Activated CD4-positive, alpha-beta T cell treated with anti-CD3 and anti-CD28 coated beads, Interleukin-2, amount 50 U/mL, for 4 hours (primary cell): Measurements from ENCODE around the gene NFATC4.
"Not testable (repeated sequence)": the region's sequence is repeated elsewhere in the genome, so short reads cannot be mapped to it uniquely, and the experiment has no call there.

ENCODE experiments used
- DNase-seq, 2 experiments: peaks; one replicate each; pipeline ENCODE4 v3.0.0-alpha.2; 2020

The NFATC4 gene

GRCh38 chr14:24367514-24368211 lies at the start of gene NFATC4:
TSS of gene NFATC4 (plus strand) at chr14:24368184. CDS start at chr14:24368341, 157 bp downstream.
- DNase-seq, result no peak

DNA sequence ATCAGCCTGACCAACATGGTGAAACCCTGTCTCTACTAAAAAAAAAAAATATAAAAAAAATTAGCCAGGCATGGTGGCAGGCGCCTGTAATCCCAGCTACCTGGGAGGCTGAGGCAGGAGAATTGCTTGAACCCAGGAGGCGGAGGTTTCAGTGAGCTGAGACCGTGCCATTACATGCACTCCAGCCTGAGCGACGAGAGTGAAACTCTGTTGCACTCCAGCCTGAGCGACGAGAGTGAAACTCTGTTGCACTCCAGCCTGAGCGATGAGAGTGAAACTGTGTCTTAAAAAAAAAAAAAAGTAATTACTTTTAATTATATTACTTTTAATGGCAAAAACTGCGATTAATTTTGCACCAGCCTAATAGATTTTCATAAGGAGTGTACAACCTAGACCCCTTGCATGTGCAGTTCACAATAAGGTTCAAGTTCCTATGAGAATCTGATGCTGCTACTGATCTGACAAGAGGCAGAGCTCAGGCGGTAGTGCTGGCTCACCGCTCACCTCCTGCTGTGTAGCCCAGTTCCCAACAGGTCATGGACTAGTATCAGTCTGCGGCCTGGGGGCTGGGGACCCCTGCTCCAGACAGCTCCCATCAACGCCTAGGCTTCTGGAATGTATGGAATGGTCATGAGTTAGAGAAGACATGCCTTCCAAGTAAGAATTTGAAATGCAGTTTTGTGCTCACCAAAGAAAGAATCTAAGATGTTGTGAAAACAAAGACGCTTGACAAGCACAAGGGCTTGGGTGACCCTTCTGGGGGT lies 46.6 kb upstream of the NFATC4 start:
- DNase-seq, result no peak

GRCh38 chr14:24322672-24323071 lies 45.3 kb upstream of the NFATC4 start:
- no peak for DNase-seq

DNA sequence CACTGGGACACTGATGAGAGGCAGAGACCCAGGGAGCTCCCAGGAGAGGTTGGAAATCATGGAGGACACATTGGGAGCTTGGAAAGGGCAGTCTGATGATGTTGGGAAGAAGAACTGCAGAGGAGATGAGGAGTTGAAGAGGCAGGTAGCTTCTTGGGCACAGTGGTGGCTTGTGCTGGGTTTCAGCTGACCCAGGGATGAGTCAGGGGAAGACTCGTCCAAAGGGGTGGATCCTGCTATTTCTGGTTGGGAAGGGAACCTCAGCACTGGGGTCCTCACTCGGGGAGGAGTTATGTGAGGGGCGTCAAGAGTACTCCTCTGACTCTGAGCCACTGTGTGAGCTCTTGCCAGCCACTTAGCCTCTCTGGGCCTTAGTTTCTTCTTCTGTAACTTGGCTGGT lies 44.6 kb upstream of the NFATC4 start:
- no peak for DNase-seq

DNA sequence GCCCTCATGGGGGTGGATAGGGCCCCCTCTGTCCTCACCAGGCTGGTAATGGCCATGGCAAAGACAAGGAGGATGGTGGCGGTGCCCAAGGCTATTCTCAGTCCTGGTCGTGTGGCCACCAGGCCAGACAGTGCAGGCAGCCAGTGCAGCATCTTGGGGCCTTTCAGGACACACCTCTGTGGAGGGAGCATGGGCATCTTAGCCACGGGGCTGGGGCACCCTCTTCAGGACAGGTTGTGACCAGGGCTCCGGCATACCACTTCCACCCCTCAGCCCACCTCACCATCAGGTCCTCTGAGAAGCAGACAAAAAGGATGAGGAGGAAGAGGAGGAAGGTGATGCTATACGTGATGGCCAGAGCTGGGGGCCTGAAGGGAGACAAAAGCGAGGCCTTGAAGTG lies 44.0 kb upstream of the NFATC4 start:
- no peak for DNase-seq

GRCh38 chr14:24325041-24325530 lies 42.9 kb upstream of the NFATC4 start:
- DNase-seq, result no peak

DNA sequence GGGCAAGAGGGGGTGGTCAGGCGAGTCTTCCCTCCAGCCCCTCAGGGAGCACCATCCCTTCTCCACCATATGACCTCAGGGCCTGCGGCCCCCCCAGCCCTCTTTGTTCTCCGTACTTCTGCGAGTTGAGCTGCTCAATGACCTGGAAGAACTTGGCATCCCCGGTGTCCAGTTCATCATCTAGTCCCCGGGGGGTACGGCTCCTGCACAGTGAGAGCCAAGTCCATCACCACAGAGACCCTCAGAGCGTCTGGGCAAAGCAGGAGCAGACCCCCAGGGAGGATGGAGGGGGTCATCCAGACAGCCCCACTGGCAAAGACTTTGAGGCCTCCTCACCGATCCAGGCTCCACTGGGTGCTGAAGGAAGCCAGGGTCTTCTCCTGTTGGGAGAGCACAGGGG lies 42.0 kb upstream of the NFATC4 start:
- no peak for DNase-seq

DNA sequence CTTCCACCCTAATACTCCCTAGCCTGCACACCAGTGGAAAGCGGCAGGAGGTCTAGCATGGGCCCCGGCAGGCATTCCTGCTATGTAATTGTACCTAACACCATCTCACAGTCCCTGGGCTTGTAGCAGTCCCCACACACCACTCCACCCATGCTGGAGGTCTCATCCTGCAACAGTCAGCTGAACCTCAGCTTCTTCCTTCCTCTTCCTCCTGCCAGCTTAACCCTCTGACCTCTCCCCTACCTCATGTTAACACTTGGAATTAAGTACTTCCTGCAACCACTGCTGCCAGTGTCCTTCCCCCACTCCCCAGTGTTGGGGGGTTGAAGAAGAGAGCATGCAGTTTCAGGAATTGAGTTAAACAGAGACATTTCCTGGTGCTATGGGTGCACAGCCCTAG lies 40.7 kb upstream of the NFATC4 start:
- DNase-seq, result no peak

DNA sequence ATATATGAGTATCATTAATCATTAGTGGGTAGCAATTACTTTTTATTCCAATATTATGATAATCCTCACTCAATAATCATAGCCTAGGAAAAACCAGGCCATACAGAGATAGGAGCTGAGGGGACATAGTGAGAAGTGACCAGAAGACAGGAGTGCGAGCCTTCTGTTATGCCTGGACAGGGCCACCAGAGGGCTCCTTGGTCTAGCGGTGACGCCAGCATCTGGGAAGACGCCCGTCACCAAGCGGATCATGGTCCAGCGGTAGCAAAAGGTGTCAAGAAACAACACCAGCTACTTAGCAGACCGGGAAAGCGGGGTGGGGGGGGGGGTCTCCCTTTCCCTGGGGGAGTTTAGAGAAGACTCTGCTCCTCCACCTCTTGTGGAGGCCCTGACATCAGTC lies 40.1 kb upstream of the NFATC4 start:
- DNase-seq, result not testable (repeated sequence)

DNA sequence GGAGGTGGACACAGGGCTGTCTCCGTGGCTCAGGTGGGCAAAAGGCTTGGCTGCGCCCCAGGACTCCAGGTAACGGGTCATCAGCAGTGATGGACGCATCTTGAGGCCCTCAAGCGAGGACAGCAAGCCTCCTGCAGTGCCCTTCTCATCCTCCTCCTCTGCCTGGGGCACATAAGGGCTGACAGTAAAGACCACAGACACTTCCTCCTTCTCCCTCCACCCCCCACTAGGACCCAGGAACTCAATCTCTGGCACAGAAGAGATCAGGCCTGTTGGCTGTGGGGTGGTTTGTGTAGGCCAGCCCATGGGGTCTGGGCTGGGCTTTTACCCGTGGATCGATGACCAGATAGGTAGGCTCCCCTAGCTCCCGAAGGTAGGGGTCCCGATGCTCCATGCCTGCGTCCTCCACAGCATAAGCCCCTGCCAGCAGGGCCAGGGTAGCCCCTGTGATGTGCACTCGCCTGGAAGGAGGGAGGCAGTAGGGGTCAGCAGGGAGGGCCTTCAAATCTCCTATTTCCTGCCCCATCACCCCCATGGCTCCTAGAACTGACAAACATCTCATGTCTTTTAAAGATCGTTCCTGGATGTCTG lies 38.8 kb upstream of the NFATC4 start:
- no peak for DNase-seq

GRCh38 chr14:24329736-24330135 lies 38.2 kb upstream of the NFATC4 start:
- DNase-seq, result peak in 1 of 2 experiments; percentile 27

- no peak for DNase-seq
These were observed 36.9 kb upstream of the NFATC4 start for GRCh38 chr14:24330973-24331674.

DNA sequence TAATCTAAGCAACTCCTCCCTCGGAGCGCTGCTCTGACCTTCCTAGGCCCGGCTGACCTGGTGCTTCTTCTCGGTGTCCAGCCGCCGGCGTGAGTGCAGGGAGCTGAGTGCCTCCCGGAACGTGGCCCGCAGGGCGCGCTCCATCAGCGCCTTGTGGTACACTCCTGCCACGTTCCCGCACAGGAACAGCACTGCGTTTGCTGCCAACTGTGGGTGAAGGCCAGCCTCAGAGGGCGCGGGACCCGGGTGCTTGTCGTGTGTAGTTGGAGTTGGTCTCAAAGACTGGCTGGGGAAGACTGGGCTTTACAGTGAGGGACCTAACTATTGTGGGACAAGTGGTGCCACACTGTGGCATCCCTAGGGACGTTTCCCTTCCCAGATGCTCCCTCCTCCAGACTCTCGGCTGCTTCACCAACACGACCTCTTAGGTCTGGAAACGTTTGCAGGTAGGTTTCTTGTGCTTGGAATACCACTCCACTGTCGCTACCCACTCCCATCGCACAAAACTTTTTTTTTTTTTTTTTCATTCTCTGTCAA lies 36.2 kb upstream of the NFATC4 start:
- no peak for DNase-seq

DNA sequence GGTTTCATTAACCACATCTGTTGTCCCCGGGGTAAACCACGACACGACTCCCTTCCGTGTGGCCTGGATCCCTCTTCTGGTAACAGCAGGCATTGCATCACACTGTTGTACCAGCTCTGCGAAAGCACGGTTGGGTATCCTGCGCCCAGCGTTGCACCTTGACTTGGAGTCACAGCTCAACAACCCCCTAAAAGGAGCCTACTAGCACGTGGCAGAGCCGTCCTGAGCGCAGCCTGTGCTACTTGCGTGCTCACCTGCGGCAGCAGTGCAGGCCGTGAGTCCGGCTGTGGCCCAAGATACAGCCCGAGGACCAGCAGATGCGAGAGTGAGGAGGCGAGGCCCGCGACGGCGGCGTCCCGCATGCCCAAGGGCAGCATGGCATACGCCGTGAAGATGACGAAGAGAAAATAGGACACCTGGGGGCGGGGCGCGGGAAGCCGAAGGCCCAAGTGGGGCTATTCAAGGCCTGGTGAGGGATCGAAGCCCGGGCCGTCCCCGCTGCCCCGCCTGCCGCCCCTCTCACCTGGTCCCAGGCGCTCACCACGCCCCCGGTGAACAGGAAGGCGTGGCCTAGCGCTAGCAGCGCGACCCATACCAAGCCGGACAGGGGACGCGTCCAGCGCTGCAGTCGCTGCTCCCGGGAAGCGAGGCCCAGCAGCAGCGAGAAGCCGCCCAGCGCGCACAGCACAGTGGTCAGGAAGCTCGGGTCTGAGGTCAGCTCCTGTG lies 35.6 kb upstream of the NFATC4 start:
- peak; percentile 85 for DNase-seq

GRCh38 chr14:24334431-24335291 lies 33.3 kb upstream of the NFATC4 start, which contains the start of gene ADCY4:
TSS of gene ADCY4 (minus strand) at chr14:24335071. CDS start at chr14:24334652, 419 bp downstream.
- DNase-seq, result no peak

DNA sequence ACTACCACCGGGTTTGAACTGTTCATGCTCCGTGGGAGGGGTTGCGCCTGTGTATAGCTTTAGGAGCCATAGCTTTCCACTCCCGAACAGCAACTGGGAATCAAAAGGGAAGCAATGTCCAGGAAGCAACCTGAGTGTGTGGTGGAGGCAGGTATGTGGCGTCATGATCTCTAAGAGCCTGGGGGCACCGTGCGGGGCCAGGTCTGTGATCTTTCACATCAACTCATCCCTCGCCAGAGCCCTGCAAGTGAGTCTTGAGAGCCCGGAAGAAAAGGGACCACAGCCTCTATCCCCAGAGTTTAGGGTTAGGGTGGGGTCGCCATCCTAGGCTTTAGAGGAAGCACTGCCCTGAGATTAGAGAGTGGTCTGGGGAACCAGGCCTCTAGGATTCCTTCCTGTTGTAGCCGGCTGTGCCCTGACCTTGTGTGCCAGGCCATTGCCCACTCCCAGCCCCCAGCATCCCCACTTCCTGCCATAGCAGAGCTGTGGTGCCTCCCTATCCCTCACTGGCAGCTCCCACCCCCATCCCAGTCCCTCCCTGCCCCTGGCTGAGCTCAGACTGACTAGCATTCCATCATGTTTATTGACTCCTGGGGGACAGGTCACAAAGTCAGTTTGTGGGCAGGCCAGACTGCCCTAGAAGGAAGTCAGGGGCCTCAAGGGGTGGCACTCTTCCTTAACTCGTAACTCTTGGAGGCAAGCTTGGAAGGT lies 32.4 kb upstream of the NFATC4 start:
- DNase-seq, result no peak

DNA sequence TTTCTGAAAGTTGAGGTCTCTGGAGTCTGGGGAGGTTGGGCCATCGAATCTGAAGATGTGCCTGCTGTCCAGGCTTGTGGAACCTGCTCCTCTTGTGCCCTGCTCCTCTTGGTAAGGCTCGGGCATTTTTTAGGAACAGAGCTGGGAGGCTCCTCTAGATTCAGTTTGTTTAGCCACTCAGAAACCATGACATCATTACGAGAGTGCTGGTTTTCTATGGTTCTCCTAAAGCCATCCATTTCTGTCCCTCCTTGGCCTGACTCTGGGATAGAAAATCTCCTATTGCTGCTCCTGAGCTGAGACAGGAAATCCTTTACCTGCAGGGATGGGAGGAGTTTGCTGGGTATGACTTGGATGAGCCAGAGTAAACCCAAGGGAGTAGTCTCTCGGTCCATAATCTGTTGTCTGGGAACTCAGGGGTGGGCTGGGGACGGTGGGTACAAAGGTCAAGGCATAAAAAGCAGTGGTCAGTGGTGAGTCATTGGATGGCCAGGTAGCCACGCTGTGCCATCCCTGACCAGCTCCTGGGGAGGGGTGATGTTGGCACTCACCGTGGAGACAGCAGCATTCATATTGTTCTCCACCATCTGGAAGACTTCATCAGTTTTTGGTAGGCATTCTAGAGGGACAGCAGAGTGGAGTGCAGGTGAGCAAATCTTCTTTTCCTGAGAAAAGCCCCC lies 30.7 kb upstream of the NFATC4 start:
- DNase-seq, result no peak

GRCh38 chr14:24337824-24338175 lies 30.2 kb upstream of the NFATC4 start:
- DNase-seq, result no peak

GRCh38 chr14:24338843-24339242 lies 29.1 kb upstream of the NFATC4 start:
- DNase-seq, result no peak
